HEK293 (cell line): Measurements from ENCODE around the gene R3HDM4.

Experiments
- CTCF ChIA-PET: fragments of 350-600 bp; formaldehyde crosslinking; extraction: SDS; loops from one replicate; lab custom pipeline; 2021; ENCODE audit warnings: antibody characterized with exemption; lab: Yijun Ruan, JAX
- POLR2A ChIA-PET: fragments of 300-600 bp; formaldehyde crosslinking; extraction: SDS; loops from one replicate; lab custom pipeline; 2020; ENCODE audit warnings: antibody characterized with exemption, inconsistent platforms; lab: Yijun Ruan, JAX
- H3K27ac ChIP-seq: fragments of 200-500 bp; sonication (Bioruptor generic); 2 replicates; pipeline ENCODE4 v1.5.1; 2014; ENCODE audit warnings: low read depth, low read length, control low read depth, inconsistent platforms; ENCODE audit errors: extremely low read depth
- H3K36me3 ChIP-seq, 2 experiments: fragments of 200-500 bp in 1 of 2; sonication (Bioruptor generic) in 1 of 2; 1 replicate in 1 of 2; 2 replicates in 1 of 2; pipeline ENCODE4 v1.5.1; 2014 to 2017; ENCODE audit warnings: inconsistent platforms in 2 of 2, low read length in 2 of 2; ENCODE audit not compliant: control insufficient read depth in 2 of 2, insufficient read depth in 1 of 2
- H3K4me1 ChIP-seq: fragments of 200-500 bp; sonication (Bioruptor generic); 2 replicates; pipeline ENCODE4 v1.5.1; 2014; ENCODE audit warnings: mild to moderate bottlenecking, low read length, inconsistent platforms; ENCODE audit not compliant: control insufficient read depth, insufficient read depth
- H3K4me3 ChIP-seq: 2 replicates; pipeline ENCODE4 v1.5.1; 2011; ENCODE audit warnings: low read depth, mild to moderate bottlenecking, control low read depth, low read length, moderate library complexity
- H3K9me3 ChIP-seq: fragments of 200-500 bp; sonication (Bioruptor generic); 2 replicates; pipeline ENCODE4 v1.5.1; 2014; ENCODE audit warnings: low read depth, low read length, inconsistent platforms; ENCODE audit not compliant: control insufficient read depth, insufficient read depth
- EGR2 ChIP-seq: fragments of 450-650 bp; formaldehyde crosslinking; IDR thresholded peaks from 2 replicates; pipeline ENCODE4 v1.5.1; 2016; ENCODE audit warnings: low read depth, missing biosample characterization, missing genetic modification characterization
- GLI4 ChIP-seq: fragments of 450-650 bp; formaldehyde crosslinking; IDR thresholded peaks from 2 replicates; pipeline ENCODE4 v1.5.1; 2016; ENCODE audit warnings: missing biosample characterization, missing genetic modification characterization
- GLIS1 ChIP-seq: fragments of 450-650 bp; formaldehyde crosslinking; IDR thresholded peaks from 2 replicates; pipeline ENCODE4 v1.5.1; 2016; ENCODE audit warnings: missing biosample characterization, missing genetic modification characterization
- IKZF3 ChIP-seq: fragments of 450-650 bp; IDR thresholded peaks from 2 replicates; pipeline ENCODE4 v1.5.0; 2018; ENCODE audit warnings: missing biosample characterization, mild to moderate bottlenecking, missing genetic modification characterization, moderate library complexity
- KLF10 ChIP-seq: fragments of 450-650 bp; IDR thresholded peaks from 2 replicates; pipeline ENCODE4 v1.5.1; 2018; ENCODE audit warnings: missing biosample characterization, mild to moderate bottlenecking, missing genetic modification characterization
- KLF9 ChIP-seq: fragments of 450-650 bp; formaldehyde crosslinking; IDR thresholded peaks from 2 replicates; pipeline ENCODE4 v1.5.1; 2016; ENCODE audit warnings: missing biosample characterization, missing genetic modification characterization, low read depth
- OSR2 ChIP-seq: fragments of 450-650 bp; formaldehyde crosslinking; IDR thresholded peaks from 2 replicates; pipeline ENCODE4 v1.5.1; 2016; ENCODE audit warnings: missing biosample characterization, missing genetic modification characterization
- PATZ1 ChIP-seq: fragments of 450-650 bp; formaldehyde crosslinking; IDR thresholded peaks from 2 replicates; pipeline ENCODE4 v1.5.1; 2016; ENCODE audit warnings: missing biosample characterization, missing genetic modification characterization
- PRDM10 ChIP-seq: fragments of 450-650 bp; formaldehyde crosslinking; IDR thresholded peaks from 2 replicates; pipeline ENCODE4 v1.5.1; 2016; ENCODE audit warnings: missing biosample characterization, missing genetic modification characterization
- RBAK ChIP-seq: fragments of 450-650 bp; formaldehyde crosslinking; IDR thresholded peaks from 2 replicates; pipeline ENCODE4 v1.5.1; 2016; ENCODE audit warnings: missing biosample characterization, missing genetic modification characterization
- SP2 ChIP-seq: fragments of 450-650 bp; formaldehyde crosslinking; IDR thresholded peaks from 2 replicates; pipeline ENCODE4 v1.5.1; 2016; ENCODE audit warnings: missing biosample characterization, missing genetic modification characterization
- ZEB2 ChIP-seq: fragments of 450-650 bp; formaldehyde crosslinking; IDR thresholded peaks from 2 replicates; pipeline ENCODE4 v1.5.1; 2016; ENCODE audit warnings: missing biosample characterization, missing genetic modification characterization
- ZNF10 ChIP-seq: fragments of 450-650 bp; formaldehyde crosslinking; IDR thresholded peaks from 2 replicates; pipeline ENCODE4 v1.5.1; 2017; ENCODE audit warnings: missing biosample characterization, missing genetic modification characterization
- ZNF19 ChIP-seq: fragments of 450-650 bp; formaldehyde crosslinking; IDR thresholded peaks from 2 replicates; pipeline ENCODE4; 2016; ENCODE audit warnings: missing biosample characterization, missing genetic modification characterization, low read depth
- ZNF211 ChIP-seq: fragments of 450-650 bp; formaldehyde crosslinking; IDR thresholded peaks from 2 replicates; pipeline ENCODE4 v1.5.1; 2016; ENCODE audit warnings: low read depth, missing biosample characterization, missing genetic modification characterization
- ZNF324 ChIP-seq: fragments of 450-650 bp; formaldehyde crosslinking; IDR thresholded peaks from 2 replicates; pipeline ENCODE4 v1.5.1; 2016; ENCODE audit warnings: missing biosample characterization, missing genetic modification characterization
- ZNF48 ChIP-seq: fragments of 450-650 bp; formaldehyde crosslinking; IDR thresholded peaks from 2 replicates; pipeline ENCODE4 v1.5.1; 2016; ENCODE audit warnings: missing biosample characterization, missing genetic modification characterization
- ZNF518A ChIP-seq: fragments of 450-650 bp; formaldehyde crosslinking; conservative IDR thresholded peaks from 2 replicates; pipeline ENCODE4 v1.5.1; 2016; ENCODE audit warnings: low read depth, missing biosample characterization, missing genetic modification characterization
- ZNF521 ChIP-seq: fragments of 450-650 bp; formaldehyde crosslinking; IDR thresholded peaks from 2 replicates; pipeline ENCODE4 v1.5.1; 2017; ENCODE audit warnings: missing biosample characterization, mild to moderate bottlenecking, missing genetic modification characterization
- ZNF585B ChIP-seq: fragments of 450-650 bp; formaldehyde crosslinking; IDR thresholded peaks from 2 replicates; pipeline ENCODE4 v1.5.1; 2016; ENCODE audit warnings: missing biosample characterization, missing genetic modification characterization
- ZNF623 ChIP-seq: fragments of 450-650 bp; formaldehyde crosslinking; IDR thresholded peaks from 2 replicates; pipeline ENCODE4 v1.5.1; 2016; ENCODE audit warnings: missing biosample characterization, missing genetic modification characterization
- ZNF692 ChIP-seq: fragments of 450-650 bp; formaldehyde crosslinking; IDR thresholded peaks from 2 replicates; pipeline ENCODE4 v1.5.1; 2016; ENCODE audit warnings: missing biosample characterization, missing genetic modification characterization
- ZNF747 ChIP-seq: fragments of 450-650 bp; formaldehyde crosslinking; IDR thresholded peaks from 2 replicates; pipeline ENCODE4 v1.5.1; 2016; ENCODE audit warnings: missing biosample characterization, missing genetic modification characterization
- ZNF768 ChIP-seq: fragments of 450-650 bp; formaldehyde crosslinking; IDR thresholded peaks from 2 replicates; pipeline ENCODE4 v1.5.1; 2018; ENCODE audit warnings: missing biosample characterization, mild to moderate bottlenecking, missing genetic modification characterization
- ZNF791 ChIP-seq: fragments of 450-650 bp; formaldehyde crosslinking; IDR thresholded peaks from 2 replicates; pipeline ENCODE4 v1.5.1; 2016; ENCODE audit warnings: missing biosample characterization, missing genetic modification characterization

The R3HDM4 gene

GRCh38 chr19:873084-873483 is 39.9 kb downstream of the R3HDM4 start (continued):
- no peak for TF ChIP-seq ZNF791 (tag by site-specific recombination)
- no peak for TF ChIP-seq ZEB2 (tag by site-specific recombination)
- no peak for TF ChIP-seq ZNF747 (tag by site-specific recombination)
- TF ChIP-seq, all 188 proteins: peak for 0

- Histone ChIP-seq H3K27ac (no peak overlapping the region), H3K4me3 (no peak overlapping the region), H3K4me1 (no peaks in the 10 kb centered on the region; the same call in 1 of the 2 replicates), H3K36me3 (peaks cover 7 to 68% of the 10 kb centered on the region in 2 experiments; a peak in 2 of 3 replicates), H3K9me3 (no peaks in the 10 kb centered on the region)
- ChIA-PET CTCF (no interaction called here), POLR2A (interaction anchor here (0.5 kb wide), 1 partner anchor 26 kb away, joined by 3 read pairs; no protein-coding TSS in a partner anchor)
- TF ChIP-seq ZNF791 (tag by site-specific recombination), result no peak
- no peak for TF ChIP-seq ZNF768 (tag by site-specific recombination)
- TF ChIP-seq ZNF19 (tag by site-specific recombination), result no peak
- no peak for TF ChIP-seq ZNF48 (tag by site-specific recombination)
- TF ChIP-seq IKZF3 (tag by site-specific recombination), result no peak
- TF ChIP-seq ZNF623 (tag by site-specific recombination), result no peak
- no peak for TF ChIP-seq ZNF518A (tag by site-specific recombination)
- TF ChIP-seq ZNF585B (tag by site-specific recombination), result no peak
- TF ChIP-seq SP2 (tag by site-specific recombination), result peak; percentile 55
- no peak for TF ChIP-seq ZNF521 (tag by site-specific recombination)
- no peak for TF ChIP-seq RBAK
- TF ChIP-seq KLF10 (tag by site-specific recombination), result no peak
- TF ChIP-seq OSR2 (tag by site-specific recombination), result no peak
- TF ChIP-seq PATZ1 (tag by site-specific recombination), result peak; percentile 74
- 0 out of 2 replicates have a peak, but pooled peaks have one; percentile 10 for TF ChIP-seq GLIS1 (tag by site-specific recombination)
- no peak for TF ChIP-seq PRDM10 (tag by site-specific recombination)
- no peak for TF ChIP-seq ZNF10 (tag by site-specific recombination)
- TF ChIP-seq GLI4 (tag by site-specific recombination), result no peak
- TF ChIP-seq ZNF211, result no peak
- TF ChIP-seq ZNF692 (tag by site-specific recombination), result 0 out of 2 replicates have a peak, but pooled peaks have one; percentile 15
- TF ChIP-seq KLF9 (tag by site-specific recombination), result peak; percentile 72
- no peak for TF ChIP-seq ZNF324 (tag by site-specific recombination)
- 0 out of 2 replicates have a peak, but pooled peaks have one; percentile 34 for TF ChIP-seq EGR2
Observed at GRCh38 chr19:872266-872951, 40.6 kb downstream of the R3HDM4 start.
